Liver (tissue), 9 donors: ENCODE measurements around the gene LBH. TPM values are rescaled to one million over a fixed set of nuclear protein-coding genes. Genes with fewer than 3 reads are reported as not detected.

Source experiments
- DNase-seq: peaks from one replicate; pipeline ENCODE4 v3.0.0-alpha.2; 2017; ENCODE audit warnings: low spot score
- H3K27ac ChIP-seq, 2 donors: one replicate each; pipeline ENCODE4 v1.7.0; 2013; ENCODE audit warnings: inconsistent platforms in 2 of 2, low read length in 2 of 2, control low read depth in 1 of 2, low read depth in 1 of 2, mild to moderate bottlenecking in 1 of 2
- H3K27me3 ChIP-seq, 4 donors: one replicate each; pipeline versions ENCODE4 v1.6.1 to v1.7.0; 2013; ENCODE audit warnings: low read length in 3 of 4, inconsistent platforms in 1 of 4, mild to moderate bottlenecking in 1 of 4, moderate library complexity in 1 of 4; ENCODE audit not compliant: control insufficient read depth in 4 of 4, insufficient read depth in 4 of 4
- H3K36me3 ChIP-seq, 4 donors: one replicate each; pipeline versions ENCODE4 v1.6.1 to v1.7.0; 2013; ENCODE audit warnings: low read length in 3 of 4, mild to moderate bottlenecking in 3 of 4, low read depth in 1 of 4, moderate library complexity in 1 of 4; ENCODE audit not compliant: control insufficient read depth in 4 of 4, insufficient read depth in 3 of 4
- H3K4me1 ChIP-seq, 4 donors: one replicate each; pipeline versions ENCODE4 v1.6.1 to v1.7.0; 2013; ENCODE audit warnings: low read length in 3 of 4, mild to moderate bottlenecking in 3 of 4, moderate library complexity in 1 of 4; ENCODE audit not compliant: control insufficient read depth in 4 of 4, insufficient read depth in 4 of 4
- H3K4me3 ChIP-seq, 3 donors: one replicate each; pipeline versions ENCODE4 v1.6.1 to v1.7.0; 2013; ENCODE audit warnings: low read length in 3 of 3, control low read depth in 1 of 3, low read depth in 1 of 3, mild to moderate bottlenecking in 1 of 3
- H3K9ac ChIP-seq, 2 donors: one replicate each; pipeline ENCODE4 v1.7.0; 2013; ENCODE audit warnings: low read length in 2 of 2, mild to moderate bottlenecking in 2 of 2, moderate library complexity in 2 of 2, control low read depth in 1 of 2, low read depth in 1 of 2
- H3K9me3 ChIP-seq, 4 donors: one replicate each; pipeline versions ENCODE4 v1.6.1 to v1.7.0; 2013; ENCODE audit warnings: low read length in 3 of 4; ENCODE audit not compliant: control insufficient read depth in 4 of 4
- CTCF ChIP-seq: fragments of 150-350 bp; IDR thresholded peaks from 2 replicates; pipeline ENCODE4 v1.5.1; 2017; ENCODE audit warnings: improper control_type of control experiment, low read depth, low read length; ENCODE audit not compliant: missing input control
- EGR1 ChIP-seq, 2 donors: IDR thresholded peaks; 2 replicates each; pipeline ENCODE4 v1.6.1; 2016 to 2018; ENCODE audit warnings: antibody characterized with exemption in 2 of 2, low read depth in 2 of 2
- FOXA1 ChIP-seq: IDR thresholded peaks from 2 replicates; pipeline ENCODE4 v1.6.1; 2016; ENCODE audit warnings: antibody characterized with exemption
- FOXA2 ChIP-seq: IDR thresholded peaks from 2 replicates; pipeline ENCODE4 v1.6.1; 2016; ENCODE audit warnings: antibody characterized with exemption
- GABPA ChIP-seq, 2 donors: IDR thresholded peaks in 1 of 2; conservative IDR thresholded peaks in 1 of 2; 2 replicates each; pipeline ENCODE4 v1.6.1; 2016; ENCODE audit warnings: antibody characterized with exemption in 2 of 2, mild to moderate bottlenecking in 1 of 2, moderate library complexity in 1 of 2
- HNF4A ChIP-seq, 2 donors: conservative IDR thresholded peaks; 2 replicates each; pipeline ENCODE4 v1.6.1; 2016; ENCODE audit warnings: antibody characterized with exemption in 2 of 2, mild to moderate bottlenecking in 2 of 2
- HNF4G ChIP-seq: IDR thresholded peaks from 2 replicates; pipeline ENCODE4 v1.6.1; 2016; ENCODE audit warnings: antibody characterized with exemption
- JUND ChIP-seq, 2 donors: IDR thresholded peaks; 2 replicates each; pipeline ENCODE4 v1.6.1; 2016; ENCODE audit warnings: antibody characterized with exemption in 2 of 2
- MAX ChIP-seq: IDR thresholded peaks from 2 replicates; pipeline ENCODE4 v1.6.1; 2016; ENCODE audit warnings: antibody characterized with exemption
- NR2F2 ChIP-seq: IDR thresholded peaks from 2 replicates; pipeline ENCODE4 v1.6.1; 2016; ENCODE audit warnings: antibody characterized with exemption
- RAD21 ChIP-seq, 2 donors: IDR thresholded peaks; 2 replicates each; pipeline ENCODE4 v1.6.1; 2016; ENCODE audit warnings: antibody characterized with exemption in 2 of 2, mild to moderate bottlenecking in 2 of 2
- REST ChIP-seq: IDR thresholded peaks from 2 replicates; pipeline ENCODE4 v1.6.1; 2016; ENCODE audit warnings: antibody characterized with exemption, mild to moderate bottlenecking
- SP1 ChIP-seq: IDR thresholded peaks from 2 replicates; pipeline ENCODE4 v1.6.1; 2018; ENCODE audit warnings: antibody characterized with exemption, mild to moderate bottlenecking
- TAF1 ChIP-seq: conservative IDR thresholded peaks from 2 replicates; pipeline ENCODE4 v1.6.1; 2016; ENCODE audit warnings: antibody characterized with exemption, mild to moderate bottlenecking
- YY1 ChIP-seq: IDR thresholded peaks from 2 replicates; pipeline ENCODE4 v1.6.1; 2016; ENCODE audit warnings: antibody characterized with exemption, mild to moderate bottlenecking
- ZBTB33 ChIP-seq: IDR thresholded peaks from 2 replicates; pipeline ENCODE4 v1.6.1; 2016; ENCODE audit warnings: antibody characterized with exemption
- WGBS: extraction: QIAGEN DNeasy Blood & Tissue Kit; methylation state at CpG from one replicate; pipeline ENCODE4 v1.1.7; 2013; 5-methylcytosine and 5-hydroxymethylcytosine counted together
- polyA plus RNA-seq, 2 donors: library from polyadenylated mRNA; stranded (reverse) in 1 of 2; unstranded in 1 of 2; fragments of 200-250 nt in 1 of 2; fragments of >200 nt in 1 of 2; fragmentation: Nextera tagmentation in 1 of 2; extraction: Ambion mirVana in 1 of 2; gene quantifications; one replicate each; pipeline versions ENCODE4 v1.2.1 to v1.2.3, GENCODE V29; 2013 to 2015
- total RNA-seq, 2 donors: library from RNA; depleted of rRNA; stranded (reverse); fragments of >200 nt; gene quantifications; one replicate each; pipeline ENCODE4 v1.2.3, GENCODE V29; 2014
- TF ChIP-seq, protein P1 (sequence below): IDR thresholded peaks from 2 replicates; pipeline ENCODE4 v1.6.1; 2016; ENCODE audit warnings: antibody characterized with exemption
- donor health status: healthy.
- donor health status: healthy.
- donor health status: healthy.
- donor health status: healthy.
- donor health status: healthy.

Gene LBH
- total and polyA plus RNA-seq, 4 donors, result 4.1 to 50.8 (median 9.1) TPM

- TF ChIP-seq, protein P1, sequence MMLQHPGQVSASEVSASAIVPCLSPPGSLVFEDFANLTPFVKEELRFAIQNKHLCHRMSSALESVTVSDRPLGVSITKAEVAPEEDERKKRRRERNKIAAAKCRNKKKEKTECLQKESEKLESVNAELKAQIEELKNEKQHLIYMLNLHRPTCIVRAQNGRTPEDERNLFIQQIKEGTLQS, result no peak
- TF ChIP-seq EGR1 (IDR thresholded peaks at IDR 0.05; ENCODE audit: low read depth in 2 of 2) (no peak), FOXA1 (no peak), GABPA (IDR thresholded peaks at IDR 0.05 in 1 of 2, conservative IDR thresholded peaks at IDR 0.05 in 1 of 2) (no peak), HNF4G (no peak), SP1 (no peak), NR2F2 (peak; percentile 21), HNF4A (conservative IDR thresholded peaks at IDR 0.05) (no peak), FOXA2 (no peak), TAF1 (no peak), JUND (IDR thresholded peaks at IDR 0.05) (no peak), RAD21 (IDR thresholded peaks at IDR 0.05) (peak; percentile 3 to 9), YY1 (no peak)
These were observed 69.3 kb downstream of the LBH start (continued) for GRCh38 chr2:30300456-30301221.

DNA sequence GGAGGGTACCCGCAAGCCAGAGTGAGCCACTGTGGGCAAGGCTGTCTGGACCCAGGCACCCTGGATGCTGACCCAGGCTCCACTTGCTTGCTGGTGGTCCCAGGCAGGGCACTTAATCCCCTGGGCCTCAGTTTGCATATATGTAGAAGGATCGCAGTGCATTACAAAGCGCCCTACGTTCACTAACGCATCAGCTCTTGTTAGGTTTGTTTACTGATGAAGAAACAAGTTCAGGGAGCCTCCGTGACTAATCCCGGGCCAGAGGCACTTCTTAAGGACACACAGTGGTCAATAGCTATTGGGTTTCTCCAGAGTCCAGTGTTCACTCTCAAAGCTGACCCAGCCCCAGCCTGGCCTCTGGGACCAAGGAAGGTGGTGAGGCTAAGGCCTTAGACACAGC is 70.2 kb downstream of the LBH start:
- no peaks in the 10 kb centered on the region for H3K27me3 ChIP-seq
- H3K36me3 ChIP-seq, result no peaks in the 10 kb centered on the region
- WGBS, result 81% methylated on average over 7 of the region's 7 CpGs
- no peak overlapping the region for H3K9ac ChIP-seq
- no peak for TF ChIP-seq ZBTB33
- no peak for TF ChIP-seq SP1
- no peak for TF ChIP-seq TAF1
- TF ChIP-seq HNF4G, result no peak
- no peak for TF ChIP-seq CTCF
- TF ChIP-seq FOXA2, result no peak
- no peak for TF ChIP-seq JUND (IDR thresholded peaks at IDR 0.05)
- peak overlapping the region in 1 of 2 donors; percentile 8 for H3K27ac ChIP-seq
- no peaks in the 10 kb centered on the region for H3K9me3 ChIP-seq
- no peak overlapping the region for H3K4me3 ChIP-seq
- H3K4me1 ChIP-seq, result no peaks in the 10 kb centered on the region
- DNase-seq, result no peak

DNA sequence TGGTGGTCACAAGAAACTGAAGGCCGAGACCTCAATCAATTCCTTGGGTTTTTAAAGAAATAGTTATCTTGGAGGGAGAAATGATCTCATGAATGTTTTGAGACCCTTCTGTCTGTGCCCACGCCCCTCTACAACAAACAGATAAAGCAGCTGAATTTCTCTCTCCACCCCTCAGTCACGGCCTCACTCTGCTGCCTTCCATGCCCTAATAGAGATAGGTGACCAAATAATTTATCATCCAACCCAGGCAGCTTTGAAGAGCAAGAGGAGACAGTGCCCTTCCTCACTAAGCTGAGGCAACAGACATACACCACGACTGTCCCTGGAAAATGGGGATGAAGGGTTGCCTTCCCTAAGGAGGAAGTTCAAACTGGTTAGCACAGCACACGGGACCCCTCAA is 71.2 kb downstream of the LBH start:
- H3K9me3 ChIP-seq, result no peaks in the 10 kb centered on the region
- no peaks in the 10 kb centered on the region for H3K27me3 ChIP-seq
- no peak overlapping the region for H3K4me3 ChIP-seq
- no peaks in the 10 kb centered on the region for H3K36me3 ChIP-seq
- WGBS, result 82% methylated on average over 5 of the region's 5 CpGs
- DNase-seq, result no peak
- no peak overlapping the region for H3K9ac ChIP-seq
- no peaks in the 10 kb centered on the region for H3K4me1 ChIP-seq
- TF ChIP-seq EGR1 (IDR thresholded peaks at IDR 0.05; ENCODE audit: low read depth in 2 of 2) (no peak), YY1 (no peak), HNF4G (no peak), NR2F2 (no peak), SP1 (no peak), HNF4A (conservative IDR thresholded peaks at IDR 0.05) (no peak), FOXA2 (no peak), TAF1 (no peak), CTCF (no peak), MAX (no peak), REST (no peak)
- no peak overlapping the region for H3K27ac ChIP-seq
